Stimulated activated CD4-positive, alpha-beta T cell treated with anti-CD3 and anti-CD28 coated beads, Interleukin-2, amount 100 ng/mL, for 48 hours (primary cell): Measurements from ENCODE around the gene NUDT1.

ENCODE experiments used
- DNase-seq, 2 donors: peaks; one replicate each; pipeline ENCODE4 v3.0.0-alpha.2; 2020

NUDT1 gene

GRCh38 chr7:2271273-2272026, 29.4 kb downstream of the NUDT1 start:
- DNase-seq = no peak

DNA sequence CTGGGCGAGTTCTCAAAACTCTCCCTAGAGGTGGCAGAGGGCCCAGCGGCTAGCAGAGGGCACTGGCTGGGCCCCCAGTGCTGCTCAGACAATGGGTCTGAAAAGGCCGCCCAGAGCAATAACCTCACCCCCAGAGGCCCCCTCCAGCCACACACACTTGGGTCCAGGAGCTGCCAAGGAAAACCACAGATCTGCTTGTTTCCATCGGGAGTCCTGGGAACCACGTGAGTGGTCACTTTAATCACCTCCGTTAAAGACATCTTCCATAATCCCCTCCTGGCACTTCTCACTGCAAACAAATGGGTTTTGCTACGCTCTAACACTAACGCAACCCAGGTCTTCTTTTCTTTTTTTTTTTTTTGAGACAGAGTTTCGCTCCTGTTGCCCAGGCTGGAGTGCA, 30.0 kb downstream of the NUDT1 start:
- DNase-seq = no peak

- DNase-seq = no peak
These were observed 31.8 kb downstream of the NUDT1 start for GRCh38 chr7:2273866-2274265.

- DNase-seq = no peak
These were observed 32.6 kb downstream of the NUDT1 start for GRCh38 chr7:2274666-2275065.

GRCh38 chr7:2275101-2275500, 33.1 kb downstream of the NUDT1 start:
- no peak for DNase-seq

GRCh38 chr7:2276107-2276506, 34.1 kb downstream of the NUDT1 start:
- DNase-seq = no peak

- no peak for DNase-seq
These were observed 36.0 kb downstream of the NUDT1 start for GRCh38 chr7:2278026-2278425.

- no peak for DNase-seq
These were observed 37.9 kb downstream of the NUDT1 start for GRCh38 chr7:2279896-2280295.

DNA sequence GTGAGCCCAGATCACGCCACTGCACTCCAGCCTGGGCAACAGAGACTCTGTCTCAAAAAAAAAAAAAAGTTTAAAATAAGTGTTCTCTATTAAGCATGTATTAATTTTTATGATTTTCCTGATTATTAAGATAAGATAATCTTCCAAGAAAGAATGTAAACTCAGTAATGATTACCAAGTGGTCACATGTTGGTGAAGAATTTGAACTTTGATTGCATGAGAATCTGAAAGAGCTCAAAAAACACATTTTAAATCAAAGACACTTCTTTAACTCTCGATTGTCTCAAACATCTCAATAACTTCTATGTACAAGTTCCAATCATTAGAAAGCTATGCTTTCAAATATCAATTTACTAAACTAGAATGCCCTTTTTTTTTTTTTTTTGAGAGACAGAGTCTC, 38.4 kb downstream of the NUDT1 start:
- DNase-seq = no peak

DNA sequence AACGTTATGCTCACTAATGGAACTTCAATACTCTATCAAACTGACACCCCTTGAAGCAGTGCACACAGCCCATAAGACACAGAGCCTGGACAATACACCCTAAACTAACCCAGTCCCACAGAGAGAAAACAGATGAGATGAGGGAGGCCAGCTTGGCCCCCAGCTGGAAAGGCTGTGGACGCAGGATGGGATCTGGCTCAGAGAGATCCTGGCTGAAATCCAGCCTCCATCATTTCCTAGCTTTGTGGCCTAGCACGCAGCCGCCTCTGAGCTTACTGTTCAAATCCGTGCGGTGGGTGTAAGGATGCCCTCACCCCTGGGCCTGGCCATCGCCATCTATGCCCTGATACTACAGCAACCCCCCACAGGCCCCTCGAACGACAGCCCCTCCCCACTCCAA, 39.5 kb downstream of the NUDT1 start:
- no peak for DNase-seq

DNA sequence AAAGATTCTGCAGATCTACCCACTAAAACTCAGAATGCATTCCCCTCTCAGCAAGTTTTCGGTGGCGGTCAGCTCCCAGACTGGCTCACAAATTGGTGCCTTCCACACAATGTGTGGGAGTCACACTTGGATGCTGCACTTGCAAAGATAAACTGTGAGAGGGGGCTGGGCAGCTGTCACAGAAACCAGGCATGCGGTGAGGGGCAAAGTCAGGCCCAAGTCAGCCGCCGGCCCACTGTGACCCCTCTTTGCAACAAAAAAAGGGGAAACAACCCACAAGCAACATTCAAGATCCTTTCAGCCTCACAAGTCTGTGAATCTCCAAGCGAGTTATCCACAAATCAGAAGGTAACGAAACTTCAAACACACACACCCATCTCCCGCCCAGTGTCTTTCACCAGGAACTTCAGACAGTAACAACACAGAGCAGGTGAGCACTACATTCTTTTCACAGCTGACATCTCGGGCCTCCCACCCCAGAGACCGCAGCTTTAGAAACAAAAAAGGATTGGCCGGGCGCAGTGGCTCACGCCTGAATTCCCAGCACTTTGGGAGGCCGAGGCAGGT, 40.2 kb downstream of the NUDT1 start:
- DNase-seq = no peak

DNA sequence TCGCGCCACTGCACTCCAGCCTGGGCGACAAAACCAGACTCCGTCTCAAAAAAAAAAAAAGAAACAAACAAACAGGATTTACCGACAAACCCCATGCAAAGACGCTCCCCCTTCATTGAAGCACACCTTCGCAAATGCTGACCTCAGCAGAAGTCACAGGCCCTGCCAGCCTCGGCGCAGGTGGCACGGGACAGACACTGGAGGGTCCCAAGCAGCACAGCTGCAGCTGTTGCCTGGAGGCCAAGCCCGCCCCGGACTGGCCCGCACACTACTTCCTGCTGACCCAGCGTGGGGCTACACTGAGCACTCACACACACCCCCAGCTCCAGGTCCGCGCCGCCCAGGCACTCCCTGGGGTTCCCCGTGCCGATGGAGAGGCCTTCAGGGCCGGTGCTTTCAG, 41.0 kb downstream of the NUDT1 start:
- DNase-seq = no peak

DNA sequence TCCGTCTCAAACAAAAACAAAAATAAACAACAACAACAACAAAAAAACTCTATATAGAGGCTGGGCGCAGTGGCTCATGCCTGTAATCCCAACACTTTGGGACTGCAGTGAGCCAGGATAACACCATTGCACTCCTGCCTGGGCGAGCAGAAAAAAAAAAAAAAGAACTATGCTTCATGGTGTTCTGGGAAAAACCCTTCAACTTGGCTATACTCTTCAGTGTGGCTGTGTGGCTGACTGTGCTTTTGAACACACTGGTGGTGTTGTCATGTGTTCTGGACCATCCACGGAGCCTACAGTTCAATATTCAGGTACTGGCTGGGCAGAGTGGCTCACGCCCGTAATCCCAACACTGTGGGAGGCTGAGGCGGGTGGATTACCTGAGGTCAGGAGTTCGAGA, 45.7 kb downstream of the NUDT1 start:
- DNase-seq = no peak

GRCh38 chr7:2288503-2288902, 46.5 kb downstream of the NUDT1 start:
- no peak for DNase-seq

DNA sequence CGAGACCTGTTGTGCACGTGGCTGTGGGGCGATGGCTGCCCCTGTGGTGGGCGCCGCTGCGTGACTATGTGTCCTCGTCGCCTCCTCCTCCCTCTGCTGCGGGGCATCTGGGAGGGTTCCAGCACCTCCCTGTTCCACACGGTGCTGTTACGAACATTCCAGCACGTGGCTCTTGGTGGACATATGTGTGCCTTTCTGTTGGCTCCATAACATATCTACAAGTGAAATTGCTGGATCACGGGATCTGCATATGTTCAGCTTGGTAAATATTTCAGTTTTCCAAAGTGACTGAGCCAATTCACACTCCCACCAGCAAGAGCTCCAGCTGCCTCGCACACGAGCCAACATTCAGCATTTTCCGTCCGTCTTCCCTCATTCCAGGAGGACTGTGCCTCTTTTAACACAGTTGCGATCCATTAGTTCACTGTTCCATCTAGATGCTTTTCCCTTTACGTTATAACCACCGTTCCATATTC, 47.1 kb downstream of the NUDT1 start:
- DNase-seq = no peak

GRCh38 chr7:2289621-2290020, 47.6 kb downstream of the NUDT1 start:
- no peak for DNase-seq

DNA sequence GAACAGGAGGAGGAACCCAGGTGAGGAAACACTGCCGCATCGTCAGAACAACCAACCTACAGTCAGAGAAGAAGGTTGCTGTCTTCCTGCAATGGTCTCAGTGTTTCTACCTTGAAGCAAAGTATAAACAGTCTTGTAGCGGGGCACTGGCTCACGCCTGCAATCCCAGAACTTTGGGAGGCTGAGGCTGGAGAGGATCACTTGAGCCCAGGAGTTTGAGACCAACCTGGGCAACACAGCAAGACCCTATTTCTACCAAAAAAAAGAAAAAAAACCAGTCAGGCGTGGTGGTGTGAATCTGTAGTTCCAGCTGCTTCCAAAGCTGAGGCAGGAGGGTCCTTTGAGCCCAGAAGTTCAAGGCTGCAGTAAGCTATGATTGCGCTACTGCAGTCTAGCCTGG, 48.9 kb downstream of the NUDT1 start:
- DNase-seq = no peak

- DNase-seq = no peak
These were observed 54.1 kb downstream of the NUDT1 start for GRCh38 chr7:2295936-2296620.

DNA sequence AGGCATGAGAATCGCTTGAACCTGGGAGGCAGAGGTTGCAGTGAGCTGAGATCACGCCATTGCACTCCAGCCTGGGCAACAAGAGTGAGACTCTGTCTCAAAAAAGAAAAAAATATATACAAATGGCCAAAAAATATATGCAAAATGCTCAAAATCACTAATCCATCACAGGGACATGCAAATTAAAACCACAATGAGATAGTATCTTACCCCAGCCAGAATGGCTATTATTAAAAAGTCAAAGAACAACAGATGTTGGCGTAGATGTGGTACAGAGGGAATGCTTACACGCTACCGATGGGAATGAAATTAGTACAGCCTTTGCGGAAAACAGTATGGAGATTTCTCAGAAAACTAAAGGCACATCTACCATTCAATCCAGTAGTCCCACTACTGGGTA, 54.8 kb downstream of the NUDT1 start:
- no peak for DNase-seq

DNA sequence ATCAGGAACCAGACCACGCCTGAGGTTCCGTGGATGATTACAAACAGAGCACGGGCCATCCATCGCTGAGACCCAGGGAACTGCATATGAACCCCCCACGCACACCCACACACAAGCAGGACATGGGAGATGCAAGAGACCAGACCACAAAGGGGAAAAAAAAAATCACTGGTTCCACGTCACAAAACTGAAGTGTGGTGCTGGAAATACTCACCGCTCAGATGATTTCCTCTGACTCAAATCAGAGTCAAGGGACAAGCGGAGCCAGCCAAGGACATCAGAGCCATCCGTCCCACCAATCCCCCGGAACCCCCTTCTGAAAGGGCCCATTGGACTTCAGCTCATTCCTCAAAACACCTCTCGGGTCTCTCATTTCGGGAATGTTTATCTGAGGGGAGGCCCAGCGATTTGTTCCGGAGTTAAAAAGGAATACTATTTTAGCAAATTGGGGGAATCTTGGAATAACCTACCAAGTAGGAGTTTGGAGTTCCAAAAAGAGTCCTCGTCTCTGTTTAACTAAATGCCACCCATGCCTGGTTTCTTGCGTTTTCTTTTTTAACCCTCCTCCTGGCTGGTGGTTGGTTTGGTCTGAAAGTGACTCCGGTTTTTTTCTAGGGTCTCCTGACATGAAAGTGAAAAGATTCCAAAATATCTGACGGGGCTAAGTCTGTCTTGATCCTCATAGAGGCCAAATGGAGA, 57.3 kb downstream of the NUDT1 start:
- DNase-seq = peak; percentile 11 to 21

DNA sequence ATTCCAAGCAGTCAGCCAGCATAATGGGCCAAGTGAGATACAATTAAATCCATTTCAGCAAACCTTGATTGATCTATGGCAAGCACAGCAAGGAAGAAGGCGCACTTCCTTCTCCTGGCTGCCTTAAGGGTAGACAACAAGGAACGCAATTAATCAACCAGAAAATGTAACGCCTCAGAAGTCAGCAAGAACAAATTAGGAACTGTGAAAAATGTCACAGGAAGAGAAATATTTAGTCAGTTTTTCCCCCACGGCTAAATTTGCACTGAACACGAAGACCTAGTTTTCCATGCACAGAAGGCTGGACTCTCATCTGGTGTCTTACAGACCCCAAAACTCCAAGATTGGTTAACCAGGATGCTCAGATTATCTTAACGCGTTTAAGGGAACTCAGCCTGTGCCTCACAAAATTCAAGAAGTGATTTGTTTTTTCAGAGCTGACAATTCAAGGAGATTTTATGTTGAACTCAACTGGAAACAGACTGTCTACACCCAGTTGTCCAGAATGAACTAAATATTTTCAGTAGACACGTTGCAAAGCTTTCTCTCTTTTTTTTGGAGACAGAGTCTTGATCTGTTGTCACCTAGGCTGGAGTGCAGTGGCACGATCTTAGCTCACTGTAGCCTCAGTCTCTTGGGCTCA, 58.0 kb downstream of the NUDT1 start:
- DNase-seq = no peak
